ENCODE data around the gene SLC33A1.

DNA sequence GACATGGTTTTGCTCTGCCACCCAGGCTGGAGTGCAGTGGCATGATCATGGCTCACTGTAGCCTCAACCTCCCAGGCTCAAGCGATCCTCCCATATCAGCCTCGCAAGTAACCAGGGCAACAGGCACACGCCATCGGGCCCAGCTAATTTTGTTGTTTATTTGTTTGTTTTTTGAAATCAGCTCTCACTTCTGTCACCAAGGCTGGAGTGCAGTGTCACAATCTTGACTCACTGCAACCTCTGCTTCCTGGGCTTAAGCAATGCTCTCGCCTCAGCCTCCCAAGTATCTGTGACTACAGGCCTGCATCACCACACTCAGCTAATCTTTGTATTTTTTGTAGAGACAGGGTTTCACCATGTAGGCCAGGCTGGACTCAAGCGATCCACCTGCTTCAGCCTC lies 83.1 kb downstream of the SLC33A1 start:
- TF ChIP-seq, protein P1, sequence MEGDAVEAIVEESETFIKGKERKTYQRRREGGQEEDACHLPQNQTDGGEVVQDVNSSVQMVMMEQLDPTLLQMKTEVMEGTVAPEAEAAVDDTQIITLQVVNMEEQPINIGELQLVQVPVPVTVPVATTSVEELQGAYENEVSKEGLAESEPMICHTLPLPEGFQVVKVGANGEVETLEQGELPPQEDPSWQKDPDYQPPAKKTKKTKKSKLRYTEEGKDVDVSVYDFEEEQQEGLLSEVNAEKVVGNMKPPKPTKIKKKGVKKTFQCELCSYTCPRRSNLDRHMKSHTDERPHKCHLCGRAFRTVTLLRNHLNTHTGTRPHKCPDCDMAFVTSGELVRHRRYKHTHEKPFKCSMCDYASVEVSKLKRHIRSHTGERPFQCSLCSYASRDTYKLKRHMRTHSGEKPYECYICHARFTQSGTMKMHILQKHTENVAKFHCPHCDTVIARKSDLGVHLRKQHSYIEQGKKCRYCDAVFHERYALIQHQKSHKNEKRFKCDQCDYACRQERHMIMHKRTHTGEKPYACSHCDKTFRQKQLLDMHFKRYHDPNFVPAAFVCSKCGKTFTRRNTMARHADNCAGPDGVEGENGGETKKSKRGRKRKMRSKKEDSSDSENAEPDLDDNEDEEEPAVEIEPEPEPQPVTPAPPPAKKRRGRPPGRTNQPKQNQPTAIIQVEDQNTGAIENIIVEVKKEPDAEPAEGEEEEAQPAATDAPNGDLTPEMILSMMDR (conservative IDR thresholded peaks at IDR 0.05 in 1 of 2, IDR thresholded peaks at IDR 0.05 in 1 of 2; ENCODE audit: extremely low read depth in 1 of 2, insufficient read depth in 1 of 2, low read depth in 1 of 2, low read length in 2 of 2), result no peak
- no peak for TF ChIP-seq EZH2 (IDR thresholded peaks at IDR 0.05; ENCODE audit: borderline replicate concordance, low read length)
